PC-9 (cell line): ENCODE measurements around the gene UGGT2. TPM values are rescaled to one million over a fixed set of nuclear protein-coding genes. Genes with fewer than 3 reads are reported as not detected.

Experiments
- BruUV-seq: library from RNA; stranded (reverse); fragments of 400-500 nt; replicated peaks from 2 replicates; lab custom pipeline; 2021; lab: Mats Ljungman, UMichigan
- CTCF ChIA-PET: fragments of 300-600 bp; sonication (Branson Sonifier 250); formaldehyde crosslinking; loops from one replicate; lab custom pipeline; 2022; ENCODE audit warnings: antibody characterized with exemption; lab: Charles Lee
- POLR2A ChIA-PET: fragments of 300-600 bp; sonication (Branson Sonifier 250); formaldehyde crosslinking; loops from one replicate; lab custom pipeline; 2022; ENCODE audit warnings: antibody characterized with exemption; ENCODE audit not compliant: unreplicated experiment; lab: Charles Lee
- DNase-seq, 2 experiments: peaks; one replicate each; pipeline versions ENCODE4 v3.0.0 to v3.0.0-alpha.2; 2015 to 2022; ENCODE audit warnings: mixed read lengths in 1 of 2
- H2AFZ ChIP-seq: fragments of 200-600 bp; sonication (generic); 2 replicates; pipeline ENCODE4 v1.8.1; 2017; ENCODE audit warnings: antibody characterized with exemption
- H3F3A ChIP-seq: fragments of 200-600 bp; sonication (generic); 2 replicates; pipeline ENCODE4 v1.8.1; 2017; ENCODE audit warnings: antibody characterized with exemption, mild to moderate bottlenecking, low read depth; ENCODE audit not compliant: insufficient read depth
- H3K27ac ChIP-seq: fragments of 200-600 bp; sonication (generic); 2 replicates; pipeline ENCODE4 v1.6.1; 2016; ENCODE audit warnings: mixed run types
- H3K27me3 ChIP-seq: fragments of 200-600 bp; sonication (generic); 2 replicates; pipeline ENCODE4 v1.6.1; 2016; ENCODE audit warnings: low read depth, mixed run types; ENCODE audit not compliant: insufficient read depth
- H3K36me3 ChIP-seq: fragments of 200-600 bp; sonication (generic); 2 replicates; pipeline ENCODE4 v1.6.1; 2016; ENCODE audit warnings: low read depth, mixed run types
- H3K4me1 ChIP-seq: fragments of 200-600 bp; sonication (generic); replicated peaks from 2 replicates; pipeline ENCODE4 v1.6.1; 2016; ENCODE audit warnings: mixed run types; ENCODE audit not compliant: insufficient read depth
- H3K4me2 ChIP-seq: fragments of 200-600 bp; sonication (generic); 2 replicates; pipeline ENCODE4 v1.6.1; 2017; ENCODE audit warnings: mixed run types
- H3K4me3 ChIP-seq: fragments of 200-600 bp; sonication (generic); 2 replicates; pipeline ENCODE4 v1.6.1; 2016; ENCODE audit warnings: mixed run types
- H3K79me2 ChIP-seq: fragments of 200-600 bp; sonication (generic); 2 replicates; pipeline ENCODE4 v1.6.1; 2017; ENCODE audit warnings: low read depth, mixed run types
- H3K9me2 ChIP-seq: fragments of 200-600 bp; sonication (generic); 2 replicates; pipeline ENCODE4 v1.8.1; 2017; ENCODE audit warnings: mild to moderate bottlenecking; ENCODE audit not compliant: insufficient read depth
- H3K9me3 ChIP-seq: fragments of 200-600 bp; sonication (generic); 2 replicates; pipeline ENCODE4 v1.8.1; 2016; ENCODE audit warnings: low read depth; ENCODE audit not compliant: insufficient read depth
- H4K20me1 ChIP-seq: fragments of 200-600 bp; sonication (generic); 2 replicates; pipeline ENCODE4 v1.8.1; 2017; ENCODE audit not compliant: insufficient read depth
- CTCF ChIP-seq: fragments of 200-600 bp; sonication (generic); conservative IDR thresholded peaks from 2 replicates; pipeline ENCODE4 v1.6.1; 2017; ENCODE audit warnings: mixed run types, antibody characterized with exemption, mild to moderate bottlenecking, moderate library complexity
- EZH2 ChIP-seq: fragments of 200-600 bp; sonication (generic); IDR thresholded peaks from 2 replicates; pipeline ENCODE4 v1.8.0; 2017; ENCODE audit warnings: antibody characterized with exemption, low read depth
- intact Hi-C: fragments of 100-400 bp; cut with micrococcal nuclease; formaldehyde crosslinking; loops from one replicate; pipeline ENCODE4 v1.10.0; 2022; ENCODE audit not compliant: unreplicated experiment
- total RNA-seq: library from RNA; stranded (reverse); gene quantifications from 2 replicates; pipeline ENCODE4 v1.2.3, GENCODE V29; 2021

UGGT2 gene
- total RNA-seq, 1 experiment from 2014 or later = 27.5 TPM

GRCh38 chr13:95920485-95920884, 132.7 kb downstream of the UGGT2 start:
- TF ChIP-seq EZH2 (no peak), CTCF (no peak)
- no peak overlapping the region for H3K4me2 ChIP-seq
- ChIA-PET POLR2A (no interaction called here), CTCF (interaction anchor here (0.7 kb wide), 1 partner anchor 157 kb away, joined by 5 read pairs; no protein-coding TSS in a partner anchor)
- H3K9me2 ChIP-seq = peaks cover 2% of the 10 kb centered on the region; the same call in 1 of the 2 replicates
- no peak overlapping the region for H2AFZ ChIP-seq
- no peaks in the 10 kb centered on the region for H3K27me3 ChIP-seq
- peaks cover 10% of the 10 kb centered on the region for H3K4me1 ChIP-seq
- BruUV-seq = no TSS peak
- no peak overlapping the region for H3K27ac ChIP-seq
- no peaks in the 10 kb centered on the region for H3K79me2 ChIP-seq
- no peak for DNase-seq
- no peaks in the 10 kb centered on the region for H4K20me1 ChIP-seq
- H3F3A ChIP-seq = peaks cover 10% of the 10 kb centered on the region; the same call in 1 of the 2 replicates
- intact Hi-C loops = no loop called here
- H3K36me3 ChIP-seq = peaks cover 9% of the 10 kb centered on the region; the same call in 1 of the 2 replicates
- H3K9me3 ChIP-seq = no peaks in the 10 kb centered on the region
- H3K4me3 ChIP-seq = no peak overlapping the region

GRCh38 chr13:95918860-95919259, 134.3 kb downstream of the UGGT2 start:
- Histone ChIP-seq H3K27me3 (no peaks in the 10 kb centered on the region), H3K9me2 (peaks cover 2% of the 10 kb centered on the region; the same call in 1 of the 2 replicates), H3K79me2 (no peaks in the 10 kb centered on the region), H3K4me2 (no peak overlapping the region), H3F3A (peaks cover 8% of the 10 kb centered on the region; the same call in 1 of the 2 replicates), H3K36me3 (peaks cover 4% of the 10 kb centered on the region; the same call in 1 of the 2 replicates), H3K4me1 (no peaks in the 10 kb centered on the region), H4K20me1 (no peaks in the 10 kb centered on the region), H3K27ac (no peak overlapping the region), H3K4me3 (no peak overlapping the region), H3K9me3 (no peaks in the 10 kb centered on the region), H2AFZ (no peak overlapping the region)
- ChIA-PET POLR2A (no interaction called here), CTCF (no interaction called here)
- TF ChIP-seq EZH2 = no peak
- TF ChIP-seq CTCF = no peak
- intact Hi-C loops = no loop called here
- DNase-seq = no peak
- BruUV-seq = no TSS peak

- H3K4me3 ChIP-seq = no peak overlapping the region
- intact Hi-C loops = no loop called here
- 0 out of 2 replicates have a peak, but pooled peaks cover 4% of the 10 kb centered on the region for H3K36me3 ChIP-seq
- H3K9me2 ChIP-seq = no peaks in the 10 kb centered on the region
- H3F3A ChIP-seq = no peaks in the 10 kb centered on the region
- no peaks in the 10 kb centered on the region for H3K4me1 ChIP-seq
- peaks cover 3% of the 10 kb centered on the region; the same call in 1 of the 2 replicates for H3K9me3 ChIP-seq
- CTCF ChIA-PET = no interaction called here
- no peak for TF ChIP-seq CTCF
- TF ChIP-seq EZH2 = no peak
- POLR2A ChIA-PET = no interaction called here
- no peaks in the 10 kb centered on the region for H4K20me1 ChIP-seq
- H3K4me2 ChIP-seq = no peak overlapping the region
- H3K27me3 ChIP-seq = no peaks in the 10 kb centered on the region
- no peak overlapping the region for H2AFZ ChIP-seq
- no peak overlapping the region for H3K27ac ChIP-seq
- no peak for DNase-seq
- no TSS peak for BruUV-seq
- H3K79me2 ChIP-seq = no peaks in the 10 kb centered on the region
These were observed 138.2 kb downstream of the UGGT2 start for GRCh38 chr13:95914991-95915501.
